HEK293T (cell line): ENCODE data around the gene KCNK16.

Experiments
- ARNT ChIP-seq: fragments of 450-650 bp; IDR thresholded peaks from 2 replicates; pipeline ENCODE4 v1.6.1; 2017; ENCODE audit warnings: mild to moderate bottlenecking
- BHLHE40 ChIP-seq: fragments of 450-650 bp; IDR thresholded peaks from 2 replicates; pipeline ENCODE4 v1.6.1; 2016; ENCODE audit warnings: mild to moderate bottlenecking, moderate library complexity, borderline replicate concordance
- CTBP1 ChIP-seq: fragments of 450-650 bp; IDR thresholded peaks from 2 replicates; pipeline ENCODE4 v1.6.1; 2016; ENCODE audit warnings: borderline replicate concordance
- ELF4 ChIP-seq: fragments of 450-650 bp; IDR thresholded peaks from 2 replicates; pipeline ENCODE4 v1.6.1; 2017; ENCODE audit warnings: antibody characterized with exemption
- FOXM1 ChIP-seq: fragments of 450-650 bp; IDR thresholded peaks from 2 replicates; pipeline ENCODE4 v1.6.1; 2017; ENCODE audit warnings: mild to moderate bottlenecking, borderline replicate concordance
- HDGF ChIP-seq: fragments of 450-650 bp; IDR thresholded peaks from 2 replicates; pipeline ENCODE4 v1.6.1; 2017; ENCODE audit warnings: antibody characterized with exemption, borderline replicate concordance
- NFRKB ChIP-seq: fragments of 450-650 bp; IDR thresholded peaks from 2 replicates; pipeline ENCODE4 v1.6.1; 2016; ENCODE audit warnings: mild to moderate bottlenecking, moderate library complexity
- SP1 ChIP-seq: fragments of 450-650 bp; IDR thresholded peaks from 2 replicates; pipeline ENCODE4 v1.6.1; 2017
- SUZ12 ChIP-seq: fragments of 450-650 bp; IDR thresholded peaks from 2 replicates; pipeline ENCODE4 v1.6.1; 2016; ENCODE audit warnings: mild to moderate bottlenecking
- TARDBP ChIP-seq: fragments of 450-650 bp; IDR thresholded peaks from 2 replicates; pipeline ENCODE4 v1.6.1; 2016
- ZNF384 ChIP-seq: fragments of 450-650 bp; IDR thresholded peaks from 2 replicates; pipeline ENCODE4 v1.6.1; 2016

GRCh38 chr6:39266375-39266774 lies 56.1 kb downstream of the KCNK16 start:
- TF ChIP-seq ZNF384 = no peak
- TF ChIP-seq SUZ12 = no peak
- TF ChIP-seq NFRKB = no peak
- TF ChIP-seq ELF4 = no peak
- TF ChIP-seq BHLHE40 = no peak
- no peak for TF ChIP-seq FOXM1
- no peak for TF ChIP-seq ARNT
- no peak for TF ChIP-seq SP1
- no peak for TF ChIP-seq CTBP1
- TF ChIP-seq TARDBP = no peak
- no peak for TF ChIP-seq HDGF
